Chondrocyte (in vitro differentiated cells): ENCODE data around the gene RECK. TPM values are rescaled to one million over a fixed set of nuclear protein-coding genes. Genes with fewer than 3 reads are reported as not detected.

ENCODE experiments used
- DNase-seq: peaks from one replicate; pipeline ENCODE4 v3.0.0; 2021; ENCODE audit warnings: mixed read lengths, low spot score
- H3K27ac Mint-ChIP-seq: one replicate; pipeline ENCODE4 v1.8.0; 2021; ENCODE audit warnings: mild to moderate bottlenecking, moderate library complexity, mixed read lengths; ENCODE audit not compliant: unreplicated experiment
- H3K27me3 Mint-ChIP-seq: 2 replicates; pipeline ENCODE4 v1.8.0; 2021; ENCODE audit warnings: low read depth, mixed read lengths
- H3K36me3 Mint-ChIP-seq: 2 replicates; pipeline ENCODE4 v1.8.0; 2021; ENCODE audit warnings: low read depth, mixed read lengths
- H3K4me1 Mint-ChIP-seq: 2 replicates; pipeline ENCODE4 v1.8.0; 2021; ENCODE audit warnings: low read depth, mild to moderate bottlenecking, mixed read lengths
- H3K4me3 Mint-ChIP-seq: one replicate; pipeline ENCODE4 v1.8.0; 2021; ENCODE audit warnings: mild to moderate bottlenecking, moderate library complexity, mixed read lengths; ENCODE audit not compliant: unreplicated experiment
- H3K9me3 Mint-ChIP-seq: 2 replicates; pipeline ENCODE4 v1.8.0; 2021; ENCODE audit warnings: low read depth, mixed read lengths
- total RNA-seq: library from RNA; stranded (reverse); gene quantifications from 3 replicates; pipeline ENCODE4 v1.2.1, GENCODE V29; 2021
- TF ChIP-seq, protein P1 (sequence below): fragments of 200-600 bp; sonication (generic); IDR thresholded peaks from 2 replicates; pipeline ENCODE4 v1.5.0; 2021; ENCODE audit warnings: antibody characterized with exemption, mild to moderate bottlenecking, moderate library complexity

The RECK gene
- total RNA-seq, 1 donor from 2014 or later: 33.5 TPM

DNA sequence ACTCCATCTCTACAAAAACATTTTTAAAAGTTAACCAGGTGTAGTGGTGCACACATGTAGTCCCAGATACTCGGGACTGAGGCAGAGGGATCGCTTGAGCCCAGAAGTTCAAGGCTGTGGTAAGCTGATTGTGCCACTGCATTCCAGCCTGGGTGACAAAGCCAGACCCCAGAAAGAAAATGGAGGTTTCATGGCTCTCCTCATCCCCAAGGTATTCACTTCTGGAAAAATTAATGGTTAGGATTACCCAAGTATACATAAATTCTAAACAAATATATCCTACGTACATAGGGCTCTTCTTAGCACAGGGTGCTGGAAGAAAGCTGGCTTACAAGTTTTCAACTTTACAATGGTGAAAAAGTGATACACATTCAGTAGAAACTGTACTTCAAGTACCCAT, 18.6 kb upstream of the RECK start:
- Mint-ChIP-seq H3K36me3 (no peaks in the 10 kb centered on the region), H3K27me3 (no peaks in the 10 kb centered on the region), H3K4me1 (no peaks in the 10 kb centered on the region), H3K27ac (no peak overlapping the region), H3K9me3 (no peaks in the 10 kb centered on the region), H3K4me3 (no peak overlapping the region)
- TF ChIP-seq, protein P1, sequence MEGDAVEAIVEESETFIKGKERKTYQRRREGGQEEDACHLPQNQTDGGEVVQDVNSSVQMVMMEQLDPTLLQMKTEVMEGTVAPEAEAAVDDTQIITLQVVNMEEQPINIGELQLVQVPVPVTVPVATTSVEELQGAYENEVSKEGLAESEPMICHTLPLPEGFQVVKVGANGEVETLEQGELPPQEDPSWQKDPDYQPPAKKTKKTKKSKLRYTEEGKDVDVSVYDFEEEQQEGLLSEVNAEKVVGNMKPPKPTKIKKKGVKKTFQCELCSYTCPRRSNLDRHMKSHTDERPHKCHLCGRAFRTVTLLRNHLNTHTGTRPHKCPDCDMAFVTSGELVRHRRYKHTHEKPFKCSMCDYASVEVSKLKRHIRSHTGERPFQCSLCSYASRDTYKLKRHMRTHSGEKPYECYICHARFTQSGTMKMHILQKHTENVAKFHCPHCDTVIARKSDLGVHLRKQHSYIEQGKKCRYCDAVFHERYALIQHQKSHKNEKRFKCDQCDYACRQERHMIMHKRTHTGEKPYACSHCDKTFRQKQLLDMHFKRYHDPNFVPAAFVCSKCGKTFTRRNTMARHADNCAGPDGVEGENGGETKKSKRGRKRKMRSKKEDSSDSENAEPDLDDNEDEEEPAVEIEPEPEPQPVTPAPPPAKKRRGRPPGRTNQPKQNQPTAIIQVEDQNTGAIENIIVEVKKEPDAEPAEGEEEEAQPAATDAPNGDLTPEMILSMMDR: no peak
- no peak for DNase-seq

GRCh38 chr9:36018891-36019720, 17.6 kb upstream of the RECK start:
- no peak for DNase-seq
- Mint-ChIP-seq H3K27ac (no peak overlapping the region), H3K4me1 (peaks cover 4% of the 10 kb centered on the region)

GRCh38 chr9:36021968-36022367, 14.7 kb upstream of the RECK start:
- no peak for DNase-seq
- H3K27me3 Mint-ChIP-seq: no peaks in the 10 kb centered on the region
- no peak overlapping the region for H3K4me3 Mint-ChIP-seq
- H3K36me3 Mint-ChIP-seq: no peaks in the 10 kb centered on the region
- H3K4me1 Mint-ChIP-seq: peaks cover 4% of the 10 kb centered on the region
- H3K27ac Mint-ChIP-seq: no peak overlapping the region
- TF ChIP-seq, protein P1: no peak
- H3K9me3 Mint-ChIP-seq: no peaks in the 10 kb centered on the region

More at GRCh38 chr9:36018891-36019720, 17.6 kb upstream of the RECK start:
- TF ChIP-seq, protein P1: no peak
- Mint-ChIP-seq H3K4me3 (no peak overlapping the region), H3K36me3 (no peaks in the 10 kb centered on the region), H3K9me3 (no peaks in the 10 kb centered on the region), H3K27me3 (no peaks in the 10 kb centered on the region)

DNA sequence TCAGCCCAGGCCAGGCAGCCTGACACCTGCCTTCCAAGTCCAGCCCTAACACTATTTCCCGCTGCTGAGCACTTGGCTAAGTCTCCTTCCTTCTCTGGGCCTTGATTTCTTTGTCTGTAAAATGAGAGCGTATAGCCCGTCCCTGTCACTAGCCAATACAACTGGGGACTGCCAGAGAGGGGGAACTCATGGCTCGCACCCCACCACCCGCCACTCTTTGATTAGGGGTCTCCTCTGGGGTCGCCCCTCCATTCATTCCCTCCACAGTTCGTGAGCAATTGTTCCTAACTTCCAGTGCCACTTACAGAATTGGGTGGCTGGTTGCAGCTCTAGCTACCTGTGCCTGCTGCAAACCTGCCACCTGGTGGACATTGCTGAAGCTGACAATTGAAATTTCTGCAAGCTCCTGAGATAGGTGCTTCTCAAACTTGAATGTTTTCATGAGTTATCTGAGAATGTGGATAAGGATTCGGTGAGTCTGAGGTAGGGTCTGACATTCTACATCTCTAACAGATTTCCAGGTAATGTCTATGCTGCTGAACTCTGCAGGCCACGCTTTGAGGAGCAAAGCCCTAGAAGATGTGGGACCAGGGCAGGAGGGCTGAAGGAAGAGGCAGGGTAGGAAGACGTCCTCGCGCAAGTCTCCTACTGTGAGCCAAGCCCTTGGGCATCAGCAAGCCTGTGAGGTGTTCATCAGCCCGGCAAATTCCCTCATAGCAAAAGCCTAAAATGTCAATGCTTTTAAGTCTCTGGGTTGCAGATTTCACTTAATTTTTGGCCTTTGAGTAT, 13.3 kb upstream of the RECK start:
- H3K36me3 Mint-ChIP-seq: no peaks in the 10 kb centered on the region
- H3K4me1 Mint-ChIP-seq: peaks cover 4% of the 10 kb centered on the region
- H3K27me3 Mint-ChIP-seq: no peaks in the 10 kb centered on the region
- no peak overlapping the region for H3K27ac Mint-ChIP-seq
- H3K9me3 Mint-ChIP-seq: no peaks in the 10 kb centered on the region
- DNase-seq: no peak
- no peak overlapping the region for H3K4me3 Mint-ChIP-seq
- TF ChIP-seq, protein P1: peak; percentile 96

- no peaks in the 10 kb centered on the region for H3K36me3 Mint-ChIP-seq
- TF ChIP-seq, protein P1: no peak
- no peaks in the 10 kb centered on the region for H3K27me3 Mint-ChIP-seq
- no peak overlapping the region for H3K4me3 Mint-ChIP-seq
- H3K4me1 Mint-ChIP-seq: peaks cover 24% of the 10 kb centered on the region
- no peak overlapping the region for H3K27ac Mint-ChIP-seq
- H3K9me3 Mint-ChIP-seq: no peaks in the 10 kb centered on the region
- DNase-seq: no peak
Observed at GRCh38 chr9:36025746-36026145, 11.0 kb upstream of the RECK start.
